Stimulated activated CD4-positive, alpha-beta T cell treated with anti-CD3 and anti-CD28 coated beads, Interleukin-4, amount 100 ng/mL, for 4 hours (primary cell): ENCODE results near the gene MOV10.
"Not testable (repeated sequence)": the region's sequence is repeated elsewhere in the genome, so short reads cannot be mapped to it uniquely, and the experiment has no call there.

ENCODE experiments used
- DNase-seq, 2 experiments: peaks; one replicate each; pipeline ENCODE4 v3.0.0-alpha.2; 2020

MOV10 gene

DNA sequence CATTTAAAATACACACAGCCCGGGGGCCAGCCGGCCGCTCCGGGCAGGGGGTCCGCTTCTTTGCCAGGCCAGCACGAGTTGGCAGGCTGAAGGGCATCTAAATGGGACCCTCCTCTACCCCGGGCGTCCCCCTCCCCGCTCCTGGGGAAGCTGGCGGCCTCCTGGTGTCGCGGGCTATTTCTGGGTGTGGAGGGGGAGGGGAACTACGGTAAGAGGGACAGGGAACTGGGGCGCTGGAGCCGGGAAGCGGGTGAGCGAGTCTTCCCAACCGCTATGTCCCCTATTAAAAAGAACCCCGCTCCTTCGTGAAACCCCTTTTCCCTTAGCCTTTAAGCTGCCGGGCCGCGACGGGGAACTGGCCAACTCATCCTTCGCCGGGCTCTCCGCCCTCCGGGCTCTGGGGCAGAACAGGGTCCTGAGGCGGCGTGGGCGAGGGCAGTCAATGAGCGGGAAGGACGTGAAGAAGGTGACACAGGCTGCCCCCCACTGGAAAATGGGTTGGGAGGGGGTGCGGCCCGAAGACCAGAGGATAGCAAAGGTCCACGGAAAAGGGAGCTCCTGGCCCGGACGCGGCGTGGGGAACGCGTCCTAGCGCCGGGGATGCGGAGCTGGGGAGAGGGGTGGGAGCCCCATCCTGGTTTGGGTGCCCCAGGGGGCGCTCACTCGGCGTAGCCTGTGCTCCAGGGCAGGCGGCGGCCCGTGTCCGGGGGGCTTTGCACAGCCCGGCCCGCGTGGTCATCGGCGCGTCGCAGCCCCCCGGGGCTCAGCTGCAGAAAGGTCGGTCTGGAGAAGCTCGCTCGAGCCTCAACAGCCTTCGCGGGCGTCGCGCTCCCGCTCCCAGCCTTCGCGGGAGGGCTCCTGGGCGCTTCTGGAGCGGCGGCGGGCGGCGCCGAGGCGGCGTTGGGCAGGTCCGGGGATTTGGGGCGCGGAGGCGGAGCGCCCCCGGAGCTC is 40.1 kb downstream of the MOV10 start:
- no peak for DNase-seq

DNA sequence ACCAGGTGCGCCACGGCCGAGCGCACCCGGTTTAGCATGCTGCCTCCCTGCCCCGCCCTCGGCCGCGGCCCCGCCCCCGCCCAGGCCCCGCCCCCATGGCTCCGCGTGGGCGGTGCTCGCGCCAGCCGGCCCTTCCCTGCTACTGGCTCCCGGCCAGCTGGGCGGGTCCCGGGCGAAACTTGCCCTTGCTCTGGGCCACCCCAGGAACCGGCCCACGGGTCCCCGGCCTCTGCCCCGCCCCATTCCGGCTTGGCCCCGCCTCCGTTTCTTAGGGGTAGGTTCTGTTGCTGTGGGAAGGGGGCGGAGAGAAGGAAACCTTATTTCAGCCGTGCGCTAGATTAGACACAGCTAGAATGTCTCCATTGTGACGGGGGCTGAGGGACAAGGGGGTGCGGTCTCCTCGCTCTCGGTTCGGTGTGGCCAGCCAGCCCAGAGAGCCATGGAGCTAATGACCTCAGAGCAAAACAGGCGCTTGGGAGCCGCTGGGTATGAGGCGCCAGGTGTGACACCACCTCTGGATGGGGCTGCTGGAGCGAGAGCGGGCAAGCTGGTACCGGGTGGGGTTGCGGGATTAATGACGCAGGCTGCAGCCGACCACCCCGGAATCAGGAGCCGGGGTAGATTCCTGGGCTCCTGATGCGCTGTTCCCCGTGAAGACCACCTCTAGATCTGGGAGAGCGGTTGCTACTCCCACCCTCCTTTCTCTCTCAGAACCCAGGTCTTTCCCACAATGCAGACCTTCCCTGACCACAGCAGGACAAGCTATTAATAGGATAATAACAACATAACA is 41.0 kb downstream of the MOV10 start, which contains the start of gene PPM1J:
Gene PPM1J, minus strand, starts transcription at position 69 of the 790 bp plus-strand sequence. Its CDS starts 31 bp downstream, at position 38.
- peak; percentile 93 to 96 for DNase-seq

DNA sequence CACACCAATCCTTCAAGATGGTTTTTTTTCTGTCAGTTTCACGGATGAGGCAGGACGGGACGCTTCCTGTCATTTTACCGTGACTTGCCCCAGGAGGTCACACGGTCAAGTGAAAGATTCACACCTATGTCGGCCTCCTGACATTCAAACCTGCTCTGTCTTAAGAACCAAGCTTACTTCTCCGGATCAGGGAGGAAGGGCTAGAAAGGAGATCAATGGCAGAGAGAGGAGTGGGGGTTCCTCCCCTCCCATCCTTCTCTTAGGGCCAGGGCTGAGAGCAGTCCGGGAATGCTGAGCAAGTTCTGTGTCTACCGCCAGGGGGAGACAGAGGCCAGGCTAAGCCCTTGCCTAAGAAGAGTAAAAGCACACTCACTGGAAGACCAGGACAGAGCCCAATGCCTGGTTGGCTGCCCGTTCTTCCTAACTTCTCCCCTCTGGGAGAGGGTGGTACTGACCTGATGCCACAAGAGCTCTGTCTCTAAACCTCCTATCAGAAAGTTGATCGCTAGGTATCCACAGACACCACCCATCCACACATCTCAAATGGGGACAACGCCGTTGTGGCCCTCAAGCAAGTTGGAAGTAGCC is 41.8 kb downstream of the MOV10 start:
- DNase-seq = peak; percentile 74 to 76

DNA sequence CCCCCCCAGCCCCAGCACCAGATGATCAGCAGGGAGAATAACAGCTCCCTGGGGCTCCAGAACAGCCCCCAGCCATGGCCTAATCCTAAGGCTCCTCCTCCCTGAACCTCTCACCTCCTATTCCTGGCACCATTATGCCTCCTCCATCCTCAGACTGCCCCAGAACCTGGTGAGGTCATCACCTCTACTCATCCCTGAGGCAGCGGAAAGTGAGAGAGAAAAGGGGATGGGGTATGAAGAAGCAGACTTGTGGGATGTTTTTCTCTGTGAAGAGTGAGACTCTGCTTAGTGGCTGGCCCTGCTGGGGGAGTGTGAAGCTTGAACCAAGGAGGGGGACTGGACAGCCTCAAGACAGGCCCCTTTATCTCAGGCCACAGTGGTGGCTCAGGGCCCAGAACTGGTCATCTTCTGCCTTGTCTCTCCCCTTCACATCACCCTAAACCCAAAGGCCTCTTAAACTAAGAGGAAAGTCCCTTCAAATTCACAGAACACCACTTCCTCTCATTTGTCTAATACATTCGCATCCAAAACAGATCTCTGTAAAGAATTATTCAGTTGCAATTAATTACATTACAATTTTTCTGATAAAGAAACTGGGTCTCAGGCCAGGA is 42.9 kb downstream of the MOV10 start:
- DNase-seq = no peak

DNA sequence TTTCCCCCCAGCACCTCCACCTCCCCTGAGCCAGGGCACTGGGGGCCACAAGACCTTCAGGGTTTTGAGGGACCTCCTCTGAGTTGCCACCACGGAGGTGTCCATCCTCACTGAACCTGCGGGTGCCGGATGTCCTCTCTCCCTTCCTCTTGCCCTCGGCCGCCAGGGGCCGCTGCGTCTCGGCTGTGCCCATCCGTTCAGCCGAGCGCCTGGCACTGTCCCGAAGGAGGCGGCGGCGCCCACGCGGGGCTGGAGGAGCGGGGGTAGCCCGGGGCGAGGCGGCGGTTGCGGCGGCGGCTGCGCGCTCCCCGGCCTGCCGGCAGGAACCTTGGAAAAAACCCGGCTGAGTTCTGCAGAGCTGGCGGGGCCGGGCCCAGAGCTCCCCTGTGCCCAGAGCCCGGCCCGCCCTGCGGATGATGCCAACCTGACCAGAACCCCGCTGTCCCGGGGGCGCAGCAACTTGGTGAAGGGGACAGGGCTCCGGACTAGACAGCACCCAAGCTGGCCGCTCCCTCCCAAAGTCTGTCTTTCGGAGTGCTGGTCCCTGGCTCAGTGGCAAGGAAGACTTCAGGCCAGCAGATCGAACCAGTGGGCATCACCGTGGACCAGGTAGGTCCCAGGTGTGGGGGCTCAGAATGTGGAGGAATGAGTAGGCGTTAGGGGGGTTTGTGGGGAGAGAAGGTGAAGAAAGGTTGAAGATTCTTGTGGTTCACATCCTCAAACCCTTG is 44.4 kb downstream of the MOV10 start:
- peak; percentile 70 to 79 for DNase-seq

DNA sequence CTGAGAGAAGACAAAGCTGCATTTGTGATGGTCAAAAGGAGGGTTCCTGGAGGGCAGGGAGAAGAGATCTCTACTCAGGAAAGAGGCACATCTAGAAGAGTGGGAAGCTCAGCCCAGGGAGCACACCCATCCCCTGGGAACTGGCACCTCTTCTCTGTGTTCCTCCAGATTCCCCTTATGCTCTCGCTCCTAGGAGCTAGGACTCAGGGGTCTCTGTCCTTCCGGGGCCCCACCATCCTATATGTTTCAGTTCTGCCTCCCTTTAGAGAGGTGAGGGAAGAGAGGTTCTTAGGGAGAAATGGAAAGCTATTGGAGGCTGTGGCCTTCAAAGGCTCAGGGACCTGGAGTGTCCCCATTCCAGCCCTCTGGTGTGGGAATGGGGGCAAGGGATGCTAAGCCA is 45.2 kb downstream of the MOV10 start:
- DNase-seq = no peak

DNA sequence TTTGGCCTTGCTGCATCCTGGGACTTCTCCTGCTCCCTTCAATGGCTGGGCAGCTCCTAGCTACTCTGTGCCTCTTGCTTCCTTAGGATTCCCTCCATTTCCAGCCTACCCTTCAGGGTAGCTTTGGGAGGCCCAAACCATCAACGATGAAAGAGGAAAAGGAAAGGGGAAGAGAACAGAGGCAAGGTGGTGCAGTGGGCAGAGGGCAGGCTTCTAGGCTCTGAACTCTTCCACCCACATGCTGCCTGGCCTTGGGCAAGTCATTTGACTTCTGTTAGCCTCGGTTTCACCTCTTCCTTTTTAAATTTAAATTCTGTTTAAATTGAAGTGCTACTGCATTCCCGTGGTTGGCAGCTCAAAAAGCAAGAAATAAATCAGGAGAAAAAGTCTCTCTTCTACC is 46.3 kb downstream of the MOV10 start:
- no peak for DNase-seq

DNA sequence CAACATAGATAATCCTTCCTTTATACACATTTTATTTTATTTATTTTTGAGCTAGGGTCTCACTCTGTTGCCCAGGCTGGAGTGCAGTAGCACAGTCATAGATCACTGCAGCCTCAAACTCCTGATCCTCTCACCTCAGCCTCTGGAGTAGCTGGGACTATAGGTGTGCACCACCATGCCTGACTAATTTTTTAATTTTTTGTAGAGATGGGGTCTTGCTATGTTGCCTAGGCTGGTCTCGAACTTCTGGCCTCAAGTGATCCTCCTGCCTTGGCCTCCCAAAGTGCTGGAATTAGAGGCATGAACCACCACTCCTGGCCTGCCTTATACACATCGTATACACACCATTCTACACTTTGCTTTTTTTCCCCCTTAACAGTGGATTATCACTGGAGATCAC is 46.8 kb downstream of the MOV10 start:
- DNase-seq = not testable (repeated sequence)

DNA sequence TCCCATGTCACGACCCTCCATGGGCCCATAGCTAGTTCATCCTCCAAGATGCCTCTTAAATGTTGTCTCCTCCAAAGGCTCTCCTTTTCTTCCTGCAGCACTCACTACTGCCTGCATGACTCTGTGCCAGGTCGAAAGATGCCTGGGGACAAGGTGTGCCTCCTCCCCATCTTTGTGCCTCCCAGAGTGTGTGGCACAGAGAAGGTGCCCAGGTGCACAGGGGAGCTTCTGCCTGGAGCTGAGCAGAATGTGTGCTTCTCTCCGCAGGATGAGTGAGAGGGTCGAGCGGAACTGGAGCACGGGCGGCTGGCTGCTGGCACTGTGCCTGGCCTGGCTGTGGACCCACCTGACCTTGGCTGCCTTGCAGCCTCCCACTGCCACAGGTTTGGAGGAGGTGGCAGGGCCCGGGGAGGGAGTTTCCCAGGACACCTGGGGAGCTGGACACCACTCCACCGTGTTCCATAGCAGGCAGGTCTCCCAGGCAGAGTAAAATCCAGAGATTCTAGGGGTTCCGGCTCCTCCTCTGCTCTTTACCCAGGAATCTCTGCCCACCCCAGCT is 47.6 kb downstream of the MOV10 start:
- no peak for DNase-seq

DNA sequence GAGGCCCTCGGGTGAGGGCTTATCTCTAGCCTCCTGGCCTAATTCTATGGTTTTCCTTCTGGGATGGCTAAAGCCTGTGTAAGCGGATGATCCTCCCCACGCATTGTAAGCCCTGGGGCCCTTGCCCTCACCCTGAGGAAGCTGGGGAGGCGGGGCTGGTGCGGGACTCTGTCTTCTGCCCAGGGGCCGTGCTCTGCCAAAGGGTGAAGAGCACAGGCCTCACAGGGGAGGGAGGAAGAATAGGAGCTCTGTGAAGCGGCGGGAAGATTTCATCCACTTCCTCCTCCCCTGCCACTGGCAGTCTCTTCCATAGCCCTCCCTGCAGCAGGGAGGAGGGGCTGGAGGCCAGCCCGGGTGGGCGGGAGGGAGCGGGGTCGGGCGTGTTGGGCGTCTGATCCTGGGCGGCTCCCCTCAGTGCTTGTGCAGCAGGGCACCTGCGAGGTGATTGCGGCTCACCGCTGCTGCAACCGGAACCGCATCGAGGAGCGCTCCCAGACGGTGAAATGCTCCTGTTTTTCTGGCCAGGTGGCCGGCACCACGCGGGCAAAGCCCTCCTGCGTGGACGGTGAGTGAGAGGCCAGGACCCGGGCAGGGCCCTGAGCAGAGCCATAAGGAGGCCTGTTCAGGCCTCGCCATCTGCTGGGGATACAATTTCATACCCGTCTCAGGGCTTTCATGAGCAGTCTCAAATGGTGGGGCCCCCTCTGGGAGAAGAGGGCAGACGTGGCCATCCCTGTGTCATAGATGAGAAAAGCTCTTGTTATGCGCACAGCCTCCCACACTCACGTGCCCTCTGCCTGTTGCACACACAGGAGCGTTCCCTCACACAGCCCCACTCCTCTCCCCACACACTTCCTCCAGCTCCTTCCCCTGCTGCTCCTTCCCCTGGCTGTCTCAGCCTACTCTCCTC is 48.4 kb downstream of the MOV10 start:
- DNase-seq = peak in 1 of 2 experiments; percentile 38

DNA sequence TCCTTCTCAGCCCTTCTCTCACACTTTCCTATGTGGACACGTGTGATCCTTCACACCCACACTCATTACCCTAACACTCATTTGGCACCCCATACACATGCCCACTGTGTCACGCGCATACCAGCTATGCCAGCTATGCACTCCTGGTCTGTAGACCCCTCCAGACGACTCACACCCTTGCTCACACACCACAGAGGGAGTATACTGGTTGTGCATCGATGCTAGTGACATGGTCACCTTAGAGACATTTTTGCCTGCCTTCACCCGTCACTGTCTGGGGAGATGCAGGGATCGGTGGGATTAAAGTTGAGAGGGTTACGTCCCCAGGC is 49.0 kb downstream of the MOV10 start:
- DNase-seq = no peak

DNA sequence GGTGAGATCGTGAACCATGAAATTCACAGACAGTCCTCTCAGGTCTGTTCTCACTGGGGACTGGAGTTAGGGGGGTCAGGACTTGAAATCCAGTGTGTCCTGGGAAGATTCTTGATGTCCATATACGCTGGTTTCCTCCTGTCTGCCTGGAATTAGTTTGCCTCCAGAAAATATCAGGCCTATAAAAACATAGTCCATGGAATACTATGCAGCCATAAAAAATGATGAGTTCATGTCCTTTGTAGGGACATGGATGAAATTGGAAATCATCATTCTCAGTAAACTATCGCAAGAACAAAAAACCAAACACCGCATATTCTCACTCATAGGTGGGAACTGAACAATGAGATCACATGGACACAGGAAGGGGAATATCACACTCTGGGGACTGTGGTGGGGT is 49.8 kb downstream of the MOV10 start:
- not testable (repeated sequence) for DNase-seq

DNA sequence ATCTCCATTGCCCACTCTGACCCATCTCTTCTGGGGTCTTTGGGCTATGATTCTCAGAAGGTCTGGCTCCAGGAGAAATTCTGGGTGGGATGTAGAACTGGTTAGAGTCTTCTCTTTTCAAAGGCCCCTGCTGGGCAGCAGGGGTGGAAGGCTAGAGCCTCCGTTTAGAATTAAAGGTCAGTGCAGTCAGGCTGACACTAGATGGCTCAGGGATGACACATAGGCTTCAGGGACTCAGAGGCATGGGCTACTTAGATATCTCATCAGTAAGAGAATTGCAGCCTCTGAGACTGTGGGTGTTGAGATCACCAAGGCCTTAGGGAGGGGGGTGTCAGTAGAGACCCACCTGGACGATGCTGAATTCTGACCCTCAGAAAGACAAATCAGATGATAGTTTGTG is 53.3 kb downstream of the MOV10 start:
- no peak for DNase-seq

DNA sequence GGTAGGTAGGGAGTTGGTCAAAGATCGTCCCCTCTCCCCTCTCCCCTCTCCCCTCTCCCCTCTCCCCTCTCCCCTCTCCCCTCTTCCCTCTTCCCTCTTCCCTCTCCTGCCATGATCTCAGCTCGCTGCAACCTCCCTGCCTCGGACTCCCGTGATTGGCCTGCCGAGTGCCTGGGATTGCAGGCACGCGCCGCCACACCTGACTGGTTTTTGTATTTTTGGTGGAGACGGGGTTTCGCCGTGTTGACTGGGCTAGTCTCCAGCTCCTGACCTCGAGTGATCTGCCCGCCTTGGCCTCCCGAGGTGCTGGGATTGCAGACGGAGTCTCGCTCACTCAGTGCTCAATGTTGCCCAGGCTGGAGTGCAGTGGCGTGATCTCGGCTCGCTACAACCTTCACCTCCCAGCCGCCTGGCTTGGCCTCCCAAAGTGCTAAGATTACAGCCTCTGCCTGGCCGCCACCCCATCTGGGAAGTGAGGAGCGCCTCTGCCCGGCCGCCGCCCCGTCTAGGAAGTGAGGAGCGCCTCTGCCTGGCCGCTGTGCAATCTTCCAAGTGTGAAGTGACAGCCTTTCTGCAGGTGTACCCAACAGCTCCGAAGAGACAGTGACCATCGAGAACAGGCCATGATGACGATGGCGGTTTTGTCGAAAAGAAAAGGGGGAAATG is 54.0 kb downstream of the MOV10 start:
- not testable (repeated sequence) for DNase-seq

DNA sequence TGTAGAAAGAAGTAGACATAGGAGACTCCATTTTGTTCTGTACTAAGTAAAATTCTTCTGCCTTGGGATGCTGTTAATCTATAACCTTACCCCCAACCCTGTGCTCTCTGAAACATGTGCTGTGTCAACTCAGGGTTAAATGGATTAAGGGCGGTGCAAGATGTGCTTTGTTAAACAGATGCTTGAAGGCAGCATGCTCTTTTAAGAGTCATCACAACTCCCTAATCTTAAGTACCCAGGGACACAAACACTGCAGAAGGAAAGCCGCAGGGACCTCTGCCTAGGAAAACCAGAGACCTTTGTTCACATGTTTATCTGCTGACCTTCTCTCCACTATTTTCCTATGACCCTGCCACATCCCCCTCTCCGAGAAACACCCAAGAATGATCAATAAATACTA is 54.6 kb downstream of the MOV10 start:
- not testable (repeated sequence) for DNase-seq

DNA sequence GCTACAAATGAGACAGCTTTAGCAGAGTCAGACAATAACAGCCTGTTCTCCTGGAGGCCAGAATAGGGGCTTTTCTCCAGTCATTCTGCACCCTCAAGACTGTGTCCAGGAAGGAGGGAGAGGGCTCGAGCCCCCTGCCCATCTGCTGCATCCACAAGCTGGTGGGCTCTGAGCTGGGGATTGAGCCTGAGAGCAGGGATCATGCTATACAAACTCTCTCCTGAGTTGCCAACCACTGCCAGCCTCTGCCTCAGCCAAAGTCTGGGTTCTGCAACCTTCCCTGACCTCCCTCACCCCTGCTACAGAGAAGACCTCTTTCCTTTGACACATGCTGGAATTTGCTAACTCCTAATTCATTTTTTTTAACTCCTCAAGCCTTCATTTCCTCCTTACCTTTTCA is 55.5 kb downstream of the MOV10 start:
- no peak for DNase-seq

DNA sequence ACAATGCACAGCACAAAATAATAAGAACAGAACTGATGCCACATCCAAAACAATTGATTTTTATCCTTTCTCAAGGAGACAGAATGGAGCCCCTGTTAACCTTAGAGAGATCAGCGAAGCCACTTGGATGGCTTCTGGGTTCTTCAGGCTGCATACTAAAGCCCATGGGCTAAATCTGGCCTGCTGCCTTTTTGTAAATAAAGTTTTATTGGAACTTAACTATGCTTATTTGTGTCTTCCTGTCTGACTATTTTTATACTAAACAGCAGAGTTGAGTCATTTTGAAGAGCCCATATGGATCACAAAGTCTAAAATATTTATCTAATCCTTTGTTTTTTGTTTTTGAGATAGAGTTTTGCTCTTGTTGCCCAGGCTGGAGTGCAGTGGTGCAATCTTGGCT is 57.0 kb downstream of the MOV10 start:
- no peak for DNase-seq

DNA sequence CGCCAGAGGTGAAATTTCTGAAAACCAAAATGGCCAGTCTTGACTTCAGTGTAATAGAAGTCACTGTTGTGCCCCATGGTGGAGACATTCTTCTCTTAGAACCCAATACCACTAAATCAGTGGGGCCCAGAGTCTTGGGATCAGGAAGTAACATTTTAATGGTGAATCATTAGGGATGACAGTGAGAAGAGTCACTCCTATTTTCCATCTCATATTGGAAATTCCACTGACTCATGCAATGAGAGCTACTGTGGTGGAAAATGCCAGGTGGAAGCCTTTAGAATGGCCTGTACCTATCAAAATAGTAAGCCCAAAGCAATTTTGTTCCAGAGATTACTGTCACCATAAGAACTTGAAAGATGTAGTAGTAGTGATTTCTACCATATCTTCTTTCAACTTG is 61.3 kb downstream of the MOV10 start:
- DNase-seq = peak in 1 of 2 experiments; percentile 4

DNA sequence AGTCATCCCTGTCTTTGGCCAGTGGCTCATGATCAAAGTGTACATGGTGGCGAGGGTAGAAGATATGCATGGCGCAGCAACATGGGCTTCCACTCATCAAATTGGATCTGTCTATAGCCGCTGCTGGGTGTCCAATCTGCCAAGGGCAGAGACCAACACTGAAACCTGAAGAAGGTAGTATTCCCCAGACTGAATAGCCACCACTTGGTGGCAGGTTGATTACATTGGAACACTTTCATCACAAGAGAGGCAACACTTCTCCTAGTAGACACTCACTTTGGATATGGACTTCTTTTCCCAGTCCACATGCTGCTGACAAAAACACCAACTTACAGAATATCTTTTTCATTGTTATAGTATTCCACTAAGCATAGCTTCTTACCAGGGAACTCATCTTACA is 63.1 kb downstream of the MOV10 start:
- DNase-seq = no peak
